HCT116 (cell line): ENCODE results near the gene POLR3H. TPM values are rescaled to one million over a fixed set of nuclear protein-coding genes. Genes with fewer than 3 reads are reported as not detected.
A peak's percentile ranks its signal among the peaks of the same experiment; 100 is the strongest.

Source experiments
- ATAC-seq: fragments of 200-7000 bp; cut with Tn5 transposase; 2 replicates; pipeline ENCODE4 v1.9.1; 2020; ENCODE audit warnings: mild to moderate bottlenecking, moderate library complexity
- BruUV-seq: library from RNA; stranded (reverse); fragments of 400-500 nt; replicated peaks from 2 replicates; lab custom pipeline; 2021; lab: Mats Ljungman, UMichigan
- CTCF ChIA-PET: fragments of 300-600 bp; sonication (Branson Sonifier 250); formaldehyde crosslinking; loops from one replicate; lab custom pipeline; 2021; ENCODE audit warnings: antibody characterized with exemption; lab: Charles Lee
- POLR2A ChIA-PET: fragments of 300-600, 350-600 bp; sonication (Branson Sonifier 250); formaldehyde crosslinking; loops from one replicate; lab custom pipeline; 2021; ENCODE audit warnings: antibody characterized with exemption; lab: Charles Lee
- RAD21 ChIA-PET, 2 experiments: fragments of 300-600 bp; sonication (Branson Sonifier 250); formaldehyde crosslinking; loops; one replicate each; lab custom pipeline; 2023; ENCODE audit warnings: low total read pairs in 2 of 2; ENCODE audit not compliant: uncharacterized antibody in 2 of 2, unreplicated experiment in 2 of 2, low non-redundant PET in 1 of 2; lab: Charles Lee
- DNase-seq: peaks from one replicate; pipeline ENCODE4 v3.0.0-alpha.2; 2010; ENCODE audit warnings: low read depth, low spot score
- H2AFZ ChIP-seq: fragments of 200-600 bp; shearing (Covaris generic), sonication (generic); 2 replicates; pipeline ENCODE4 v1.6.1; 2017; ENCODE audit warnings: low read depth, mixed run types, mixed read lengths, antibody characterized with exemption, low read length; ENCODE audit not compliant: poor library complexity, severe bottlenecking
- H3K27ac ChIP-seq: 2 replicates; pipeline ENCODE4 v1.5.1; 2012; ENCODE audit warnings: low read depth, low read length
- H3K27me3 ChIP-seq: fragments of 200-600 bp; sonication (generic); 2 replicates; pipeline ENCODE4 v1.6.1; 2016; ENCODE audit warnings: mixed run types, low read length, mixed read lengths; ENCODE audit not compliant: insufficient read depth
- H3K36me3 ChIP-seq, 2 experiments: fragments of 200-500 bp in 1 of 2; fragments of 200-600 bp in 1 of 2; sonication (Bioruptor generic) in 1 of 2; sonication (generic) in 1 of 2; 2 replicates each; pipeline versions ENCODE4 v1.5.1 to v1.6.1; 2014 to 2016; ENCODE audit warnings: low read length in 2 of 2, inconsistent platforms in 1 of 2, mixed read lengths in 1 of 2, mixed run types in 1 of 2; ENCODE audit not compliant: insufficient read depth in 2 of 2, control insufficient read depth in 1 of 2
- H3K4me1 ChIP-seq, 2 experiments: fragments of 200-600 bp in 1 of 2; sonication (generic) in 1 of 2; 2 replicates each; pipeline versions ENCODE4 v1.5.1 to v1.6.1; 2012 to 2017; ENCODE audit warnings: low read length in 2 of 2, inconsistent platforms in 1 of 2, mild to moderate bottlenecking in 1 of 2, mixed read lengths in 1 of 2, mixed run types in 1 of 2, moderate library complexity in 1 of 2; ENCODE audit not compliant: insufficient read depth in 2 of 2, control insufficient read depth in 1 of 2
- H3K4me2 ChIP-seq: fragments of 200-600 bp; sonication (generic); 2 replicates; pipeline ENCODE4 v1.6.1; 2017; ENCODE audit warnings: mixed run types, low read length, mixed read lengths
- H3K4me3 ChIP-seq, 2 experiments: fragments of 200-600 bp in 1 of 2; sonication (generic) in 1 of 2; replicated peaks in 1 of 2; 2 replicates each; pipeline ENCODE4 v1.5.1; 2011 to 2016; ENCODE audit warnings: low read length in 2 of 2, control low read depth in 1 of 2, low read depth in 1 of 2, mild to moderate bottlenecking in 1 of 2, mixed read lengths in 1 of 2, mixed run types in 1 of 2
- H3K79me2 ChIP-seq: fragments of 200-600 bp; sonication (generic); 2 replicates; pipeline ENCODE4 v1.6.1; 2017; ENCODE audit warnings: mild to moderate bottlenecking, mixed run types, low read length, moderate library complexity, mixed read lengths; ENCODE audit not compliant: insufficient read depth
- H3K9ac ChIP-seq: fragments of 200-600 bp; sonication (generic); 2 replicates; pipeline ENCODE4 v1.6.1; 2016; ENCODE audit warnings: low read length, mixed read lengths
- H3K9me2 ChIP-seq: fragments of 200-600 bp; sonication (generic), shearing (Covaris generic); 2 replicates; pipeline ENCODE4 v1.6.1; 2017; ENCODE audit warnings: mixed run types, mild to moderate bottlenecking, moderate library complexity; ENCODE audit not compliant: insufficient read depth
- H3K9me3 ChIP-seq, 2 experiments: fragments of 200-500 bp in 1 of 2; fragments of 200-600 bp in 1 of 2; sonication (Bioruptor generic) in 1 of 2; sonication (generic) in 1 of 2; 2 replicates each; pipeline ENCODE4 v1.6.1; 2014 to 2017; ENCODE audit warnings: low read length in 2 of 2, mixed read lengths in 2 of 2, inconsistent platforms in 1 of 2, low read depth in 1 of 2, mild to moderate bottlenecking in 1 of 2, mixed run types in 1 of 2, moderate library complexity in 1 of 2; ENCODE audit not compliant: control insufficient read depth in 1 of 2, insufficient read depth in 1 of 2
- H4K20me1 ChIP-seq: fragments of 200-600 bp; sonication (generic), shearing (Covaris generic); 2 replicates; pipeline ENCODE4 v1.6.1; 2017; ENCODE audit warnings: mixed run types, mild to moderate bottlenecking, moderate library complexity; ENCODE audit not compliant: insufficient read depth
- CBX3 ChIP-seq: IDR thresholded peaks from 2 replicates; pipeline ENCODE4 v1.6.1; 2012; ENCODE audit warnings: low read depth
- CEBPB ChIP-seq: IDR thresholded peaks from 2 replicates; pipeline ENCODE4 v1.6.1; 2012; ENCODE audit warnings: low read depth
- EGR1 ChIP-seq: IDR thresholded peaks from 2 replicates; pipeline ENCODE4 v1.6.1; 2012; ENCODE audit warnings: low read depth
- FOSL1 ChIP-seq: IDR thresholded peaks from 2 replicates; pipeline ENCODE4 v1.6.1; 2012; ENCODE audit warnings: low read depth
- JUND ChIP-seq: IDR thresholded peaks from 2 replicates; pipeline ENCODE4 v1.6.1; 2012
- POLR2A ChIP-seq: IDR thresholded peaks from 2 replicates; pipeline ENCODE4 v1.7.0; 2011; ENCODE audit warnings: borderline replicate concordance; ENCODE audit not compliant: insufficient read depth, insufficient read length; ENCODE audit errors: extremely low read depth
- POLR2AphosphoS5 ChIP-seq: IDR thresholded peaks from 2 replicates; pipeline ENCODE4 v1.6.1; 2011; ENCODE audit warnings: mild to moderate bottlenecking, low read depth, low read length, moderate library complexity
- SIN3A ChIP-seq: IDR thresholded peaks from 2 replicates; pipeline ENCODE4 v1.6.1; 2012; ENCODE audit warnings: low read depth
- SP1 ChIP-seq: IDR thresholded peaks from 2 replicates; pipeline ENCODE4 v1.6.1; 2012; ENCODE audit warnings: low read depth
- TCF7L2 ChIP-seq: IDR thresholded peaks from 2 replicates; pipeline ENCODE4 v1.7.0; 2011; ENCODE audit warnings: borderline replicate concordance, inconsistent platforms; ENCODE audit not compliant: insufficient read depth, insufficient read length; ENCODE audit errors: extremely low read depth
- YY1 ChIP-seq: IDR thresholded peaks from 2 replicates; pipeline ENCODE4 v1.6.1; 2011; ENCODE audit warnings: low read length, low read depth, moderate library complexity, mild to moderate bottlenecking; ENCODE audit not compliant: insufficient replicate concordance; ENCODE audit errors: extremely low read depth
- ZFX ChIP-seq: fragments of 450-650 bp; IDR thresholded peaks from 2 replicates; pipeline ENCODE4 v1.6.1; 2017
- ZNF274 ChIP-seq: fragments of 200-500 bp; sonication (Bioruptor generic); IDR thresholded peaks from 2 replicates; pipeline ENCODE4 v1.6.1; 2014; ENCODE audit warnings: mild to moderate bottlenecking, low read depth, low read length, inconsistent platforms
- intact Hi-C: fragments of 100-400 bp; cut with micrococcal nuclease; formaldehyde crosslinking; loops from 2 replicates; pipeline ENCODE4 v1.10.0; 2022
- total RNA-seq: library from RNA; stranded (reverse); gene quantifications from one replicate; pipeline ENCODE4 v1.2.1, GENCODE V29; 2021; ENCODE audit not compliant: unreplicated experiment
- TF ChIP-seq, protein P1 (sequence below), 3 experiments: fragments of 200-600 bp in 1 of 3; sonication (generic) in 1 of 3; IDR thresholded peaks in 2 of 3; conservative IDR thresholded peaks in 1 of 3; 2 replicates each; pipeline ENCODE4 v1.5.1; 2012 to 2017; ENCODE audit warnings: low read depth in 2 of 3, low read length in 2 of 3, antibody characterized with exemption in 1 of 3, borderline replicate concordance in 1 of 3, control low read depth in 1 of 3, mild to moderate bottlenecking in 1 of 3, mixed read lengths in 1 of 3, mixed run types in 1 of 3, moderate library complexity in 1 of 3; ENCODE audit not compliant: insufficient read depth in 1 of 3
- TF ChIP-seq, protein P2 (sequence below): IDR thresholded peaks from 2 replicates; pipeline ENCODE4 v1.6.1; 2012
- TF ChIP-seq, protein P3 (sequence below): IDR thresholded peaks from 2 replicates; pipeline ENCODE4 v1.6.1; 2011; ENCODE audit warnings: mild to moderate bottlenecking, low read length, moderate library complexity; ENCODE audit not compliant: insufficient replicate concordance; ENCODE audit errors: extremely low read depth
- TF ChIP-seq, protein P4 (sequence below): IDR thresholded peaks from 2 replicates; pipeline ENCODE4 v1.6.1; 2012

The POLR3H gene
- total RNA-seq, 1 experiment from 2014 or later = 62.1 TPM

DNA sequence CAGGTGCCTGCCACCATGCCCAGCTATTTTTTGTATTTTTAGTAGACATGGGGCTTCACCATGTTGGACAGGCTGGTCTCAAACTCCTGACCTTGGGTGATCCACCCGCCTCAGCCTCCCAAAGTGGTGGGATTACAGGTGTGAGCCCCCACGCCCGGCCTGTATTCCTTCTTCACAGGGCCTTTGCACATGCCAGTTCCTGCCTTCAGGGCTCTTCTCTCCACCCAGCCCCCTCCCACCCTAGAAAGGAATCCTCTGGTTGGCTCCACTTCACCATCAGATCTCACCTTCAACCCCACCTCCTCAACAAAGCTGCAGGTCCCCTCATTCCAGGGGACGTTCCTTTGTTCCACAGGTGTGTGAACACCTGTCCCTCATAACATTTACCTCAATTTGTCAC, 2.0 kb downstream of the POLR3H start:
- peaks cover 68% of the 10 kb centered on the region for H3K79me2 ChIP-seq
- H3K27me3 ChIP-seq = no peaks in the 10 kb centered on the region
- intact Hi-C loops = no loop called here
- H3K9me2 ChIP-seq = no peaks in the 10 kb centered on the region
- H3K36me3 ChIP-seq = peaks cover 19 to 29% of the 10 kb centered on the region in 2 experiments
- no peaks in the 10 kb centered on the region for H3K9me3 ChIP-seq
- H3K4me1 ChIP-seq = peaks cover 15 to 25% of the 10 kb centered on the region in 2 experiments
- H2AFZ ChIP-seq = no peak overlapping the region
- ChIA-PET CTCF (no interaction called here), RAD21 (no interaction called here), POLR2A (no interaction called here)
- no peak overlapping the region for H3K9ac ChIP-seq
- no peak overlapping the region for H3K4me3 ChIP-seq
- no peak for TF ChIP-seq FOSL1
- TF ChIP-seq, protein P1, sequence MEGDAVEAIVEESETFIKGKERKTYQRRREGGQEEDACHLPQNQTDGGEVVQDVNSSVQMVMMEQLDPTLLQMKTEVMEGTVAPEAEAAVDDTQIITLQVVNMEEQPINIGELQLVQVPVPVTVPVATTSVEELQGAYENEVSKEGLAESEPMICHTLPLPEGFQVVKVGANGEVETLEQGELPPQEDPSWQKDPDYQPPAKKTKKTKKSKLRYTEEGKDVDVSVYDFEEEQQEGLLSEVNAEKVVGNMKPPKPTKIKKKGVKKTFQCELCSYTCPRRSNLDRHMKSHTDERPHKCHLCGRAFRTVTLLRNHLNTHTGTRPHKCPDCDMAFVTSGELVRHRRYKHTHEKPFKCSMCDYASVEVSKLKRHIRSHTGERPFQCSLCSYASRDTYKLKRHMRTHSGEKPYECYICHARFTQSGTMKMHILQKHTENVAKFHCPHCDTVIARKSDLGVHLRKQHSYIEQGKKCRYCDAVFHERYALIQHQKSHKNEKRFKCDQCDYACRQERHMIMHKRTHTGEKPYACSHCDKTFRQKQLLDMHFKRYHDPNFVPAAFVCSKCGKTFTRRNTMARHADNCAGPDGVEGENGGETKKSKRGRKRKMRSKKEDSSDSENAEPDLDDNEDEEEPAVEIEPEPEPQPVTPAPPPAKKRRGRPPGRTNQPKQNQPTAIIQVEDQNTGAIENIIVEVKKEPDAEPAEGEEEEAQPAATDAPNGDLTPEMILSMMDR (IDR thresholded peaks at IDR 0.05 in 2 of 3, conservative IDR thresholded peaks at IDR 0.05 in 1 of 3; ENCODE audit: borderline replicate concordance in 1 of 3, insufficient read depth in 1 of 3, low read depth in 2 of 3, low read length in 2 of 3) = no peak
- TF ChIP-seq SP1 = no peak
- TF ChIP-seq, protein P2, sequence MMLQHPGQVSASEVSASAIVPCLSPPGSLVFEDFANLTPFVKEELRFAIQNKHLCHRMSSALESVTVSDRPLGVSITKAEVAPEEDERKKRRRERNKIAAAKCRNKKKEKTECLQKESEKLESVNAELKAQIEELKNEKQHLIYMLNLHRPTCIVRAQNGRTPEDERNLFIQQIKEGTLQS = no peak
- TF ChIP-seq SIN3A = no peak
- TF ChIP-seq CBX3 = no peak
- peak overlapping the region; percentile 94 for H3K4me2 ChIP-seq
- BruUV-seq = no TSS peak
- no peak for DNase-seq
- no peak for ATAC-seq
- peaks cover 6% of the 10 kb centered on the region; the same call in 1 of the 2 replicates for H4K20me1 ChIP-seq
- H3K27ac ChIP-seq = no peak overlapping the region

DNA sequence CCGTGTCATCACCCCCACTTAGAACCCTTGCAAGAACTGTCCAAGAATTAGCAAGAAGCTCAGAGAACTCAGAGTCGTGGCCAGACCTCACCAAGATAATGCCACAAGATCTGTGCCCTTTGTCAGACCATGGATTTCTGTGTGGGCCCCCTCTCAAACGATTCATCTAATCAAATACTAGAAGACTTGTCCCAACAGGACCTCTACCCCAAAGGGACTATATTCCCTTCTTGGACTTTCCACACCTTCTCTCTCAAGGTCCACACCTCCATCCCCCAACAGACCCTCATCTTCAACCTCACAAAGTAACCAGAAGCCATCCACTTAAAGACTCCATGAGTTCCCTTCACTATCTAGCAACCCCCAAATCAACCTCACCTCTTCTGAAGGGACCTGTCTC, 2.8 kb downstream of the POLR3H start:
- RAD21 ChIA-PET = no interaction called here
- no peaks in the 10 kb centered on the region for H3K27me3 ChIP-seq
- peaks cover 20 to 34% of the 10 kb centered on the region in 2 experiments for H3K36me3 ChIP-seq
- CTCF ChIA-PET = no interaction called here
- DNase-seq (no peak), ATAC-seq (no peak)
- H3K4me2 ChIP-seq = no peak overlapping the region
- H3K9me2 ChIP-seq = no peaks in the 10 kb centered on the region
- H3K4me3 ChIP-seq = no peak overlapping the region
- peaks cover 74% of the 10 kb centered on the region for H3K79me2 ChIP-seq
- no peak overlapping the region for H3K9ac ChIP-seq
- H3K4me1 ChIP-seq = peaks cover 15 to 21% of the 10 kb centered on the region in 2 experiments
- H3K27ac ChIP-seq = no peak overlapping the region
- peaks cover 6% of the 10 kb centered on the region; the same call in 1 of the 2 replicates for H4K20me1 ChIP-seq
- BruUV-seq = no TSS peak
- H3K9me3 ChIP-seq = no peaks in the 10 kb centered on the region
- intact Hi-C loops = no loop called here
- POLR2A ChIA-PET = no interaction called here
- no peak overlapping the region for H2AFZ ChIP-seq
- TF ChIP-seq YY1 (no peak), POLR2A (no peak), JUND (no peak), ZFX (no peak), ZNF274 (no peak), POLR2AphosphoS5 (no peak), TCF7L2 (no peak), CEBPB (no peak), SP1 (no peak), CBX3 (no peak), EGR1 (no peak)
- TF ChIP-seq, protein P3, sequence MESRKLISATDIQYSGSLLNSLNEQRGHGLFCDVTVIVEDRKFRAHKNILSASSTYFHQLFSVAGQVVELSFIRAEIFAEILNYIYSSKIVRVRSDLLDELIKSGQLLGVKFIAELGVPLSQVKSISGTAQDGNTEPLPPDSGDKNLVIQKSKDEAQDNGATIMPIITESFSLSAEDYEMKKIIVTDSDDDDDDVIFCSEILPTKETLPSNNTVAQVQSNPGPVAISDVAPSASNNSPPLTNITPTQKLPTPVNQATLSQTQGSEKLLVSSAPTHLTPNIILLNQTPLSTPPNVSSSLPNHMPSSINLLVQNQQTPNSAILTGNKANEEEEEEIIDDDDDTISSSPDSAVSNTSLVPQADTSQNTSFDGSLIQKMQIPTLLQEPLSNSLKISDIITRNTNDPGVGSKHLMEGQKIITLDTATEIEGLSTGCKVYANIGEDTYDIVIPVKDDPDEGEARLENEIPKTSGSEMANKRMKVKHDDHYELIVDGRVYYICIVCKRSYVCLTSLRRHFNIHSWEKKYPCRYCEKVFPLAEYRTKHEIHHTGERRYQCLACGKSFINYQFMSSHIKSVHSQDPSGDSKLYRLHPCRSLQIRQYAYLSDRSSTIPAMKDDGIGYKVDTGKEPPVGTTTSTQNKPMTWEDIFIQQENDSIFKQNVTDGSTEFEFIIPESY = no peak
- TF ChIP-seq, protein P2 = no peak
- TF ChIP-seq, protein P4, sequence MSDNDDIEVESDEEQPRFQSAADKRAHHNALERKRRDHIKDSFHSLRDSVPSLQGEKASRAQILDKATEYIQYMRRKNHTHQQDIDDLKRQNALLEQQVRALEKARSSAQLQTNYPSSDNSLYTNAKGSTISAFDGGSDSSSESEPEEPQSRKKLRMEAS = no peak
